GM18861 (cell line): ENCODE data around the gene CALB2.
"Not testable (repeated sequence)": the region's sequence is repeated elsewhere in the genome, so short reads cannot be mapped to it uniquely, and the experiment has no call there.

ENCODE experiments used
- ATAC-seq: cut with Tn5 transposase; IDR thresholded peaks from one replicate; pipeline ENCODE4 v1.9.1; 2021; ENCODE audit not compliant: unreplicated experiment

The CALB2 gene

DNA sequence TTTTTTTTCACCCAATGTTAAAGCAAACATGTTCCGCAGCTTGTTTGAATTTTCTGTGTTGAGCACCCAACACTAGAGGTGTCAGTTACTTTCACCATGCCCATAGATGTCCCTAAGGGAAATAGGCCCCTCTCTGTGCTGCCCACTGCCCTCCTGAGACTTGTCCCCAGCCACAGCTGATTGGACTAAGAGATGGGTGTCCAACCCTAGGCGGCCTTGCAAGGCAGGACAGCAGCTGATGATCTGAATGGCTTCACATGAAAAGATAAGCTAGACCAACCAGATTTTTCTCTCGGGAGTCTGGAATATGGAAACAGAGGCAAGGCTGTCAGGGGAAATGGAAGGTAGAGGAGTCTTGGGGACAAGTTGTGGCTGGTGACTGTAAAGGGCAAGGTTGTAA lies 6.1 kb upstream of the CALB2 start:
- ATAC-seq, result no peak

DNA sequence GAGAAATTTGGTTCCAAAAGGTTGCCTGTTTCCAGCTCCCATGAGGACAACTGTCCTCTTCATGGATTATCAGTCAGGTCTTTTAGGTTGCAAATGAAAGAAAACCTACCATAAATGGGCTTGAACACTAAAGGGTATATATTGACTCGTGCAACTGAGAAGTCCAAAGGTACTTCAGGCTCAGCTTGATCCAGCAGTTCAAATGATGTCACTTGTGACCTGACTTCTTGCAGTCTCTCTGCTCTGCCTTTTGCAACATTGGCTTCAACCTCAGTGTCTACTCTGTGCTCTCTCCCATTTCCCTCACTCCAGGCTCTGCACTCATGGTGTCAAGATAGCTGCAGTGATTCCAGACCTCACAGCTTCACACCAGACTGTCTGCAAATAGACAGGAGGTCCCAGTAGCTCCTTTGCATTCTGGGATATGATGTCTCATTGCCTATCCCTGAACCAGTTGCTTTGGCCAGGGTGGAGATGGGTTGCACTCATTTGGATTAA lies 5.5 kb upstream of the CALB2 start:
- ATAC-seq, result no peak

DNA sequence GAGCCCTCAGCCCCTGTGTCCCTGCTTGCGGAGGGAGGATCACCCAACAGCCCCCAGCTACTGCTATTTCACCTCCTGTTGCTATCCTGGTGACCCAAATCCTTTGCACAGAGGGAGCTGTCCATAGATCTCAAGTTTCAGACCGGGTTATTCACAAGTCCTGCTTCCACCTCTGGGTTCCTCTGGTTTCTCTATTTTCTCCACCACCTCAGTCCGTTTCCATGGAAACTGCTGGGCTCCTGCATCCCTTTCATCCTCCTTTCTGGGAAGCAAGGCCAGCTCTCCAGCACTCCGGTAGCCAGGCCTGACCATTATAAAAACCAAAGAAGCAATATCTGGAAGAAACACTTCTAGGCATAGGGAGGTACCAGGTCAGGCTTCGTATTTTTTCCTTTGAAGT lies 4.8 kb upstream of the CALB2 start:
- no peak for ATAC-seq

DNA sequence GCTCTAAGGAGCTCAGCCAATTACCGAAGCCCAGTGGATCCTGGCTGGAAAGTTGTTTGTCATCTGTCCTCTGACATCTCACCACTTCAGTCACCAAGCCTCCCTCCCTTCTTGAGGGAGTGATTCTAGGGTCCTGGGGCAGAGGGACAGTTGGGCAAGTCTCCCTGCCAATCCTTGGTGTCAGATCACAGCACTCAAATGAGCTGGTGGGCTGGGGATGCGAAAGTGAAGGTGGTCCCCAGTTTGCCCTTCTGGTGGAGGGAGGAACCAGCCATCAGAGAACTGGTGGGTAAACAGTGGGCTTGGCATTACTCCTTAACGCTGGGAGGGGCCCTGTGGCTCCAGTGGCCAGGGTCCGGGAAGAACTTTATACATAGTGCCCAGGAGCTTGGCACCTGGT lies 4.4 kb upstream of the CALB2 start:
- no peak for ATAC-seq

DNA sequence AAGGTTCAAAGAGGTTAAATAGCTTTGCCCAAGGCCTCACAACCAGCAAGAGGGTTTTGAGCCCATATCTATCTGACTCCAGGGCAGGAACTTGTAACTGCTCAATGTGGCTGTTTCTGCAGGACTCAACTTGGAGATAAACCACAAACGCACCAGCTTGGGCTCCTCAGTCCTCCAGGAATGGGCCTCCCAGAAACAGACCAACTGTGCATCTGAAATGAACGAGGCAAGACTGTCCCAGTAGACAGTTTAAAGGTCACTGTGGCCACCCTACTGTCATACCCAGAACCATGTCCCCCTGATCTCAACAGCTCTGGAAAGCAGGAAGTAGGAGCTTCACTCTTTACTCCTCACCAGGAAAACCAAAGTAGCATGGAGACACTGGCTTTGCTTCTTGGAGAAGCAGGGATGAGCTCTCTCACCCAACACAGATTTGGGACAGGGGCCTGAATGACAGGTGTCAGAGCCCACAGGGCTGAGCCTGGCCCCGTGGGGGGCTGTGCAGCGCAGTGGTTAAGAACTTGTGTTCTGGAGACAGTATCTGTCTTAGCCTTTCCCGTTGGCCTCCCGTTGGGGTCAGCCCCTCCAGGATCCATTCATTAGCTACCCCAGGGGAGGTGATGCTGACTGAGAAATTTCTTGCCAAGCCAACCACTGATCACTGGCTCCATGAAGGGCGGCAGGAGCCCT lies 2.3 kb upstream of the CALB2 start:
- ATAC-seq, result no peak

DNA sequence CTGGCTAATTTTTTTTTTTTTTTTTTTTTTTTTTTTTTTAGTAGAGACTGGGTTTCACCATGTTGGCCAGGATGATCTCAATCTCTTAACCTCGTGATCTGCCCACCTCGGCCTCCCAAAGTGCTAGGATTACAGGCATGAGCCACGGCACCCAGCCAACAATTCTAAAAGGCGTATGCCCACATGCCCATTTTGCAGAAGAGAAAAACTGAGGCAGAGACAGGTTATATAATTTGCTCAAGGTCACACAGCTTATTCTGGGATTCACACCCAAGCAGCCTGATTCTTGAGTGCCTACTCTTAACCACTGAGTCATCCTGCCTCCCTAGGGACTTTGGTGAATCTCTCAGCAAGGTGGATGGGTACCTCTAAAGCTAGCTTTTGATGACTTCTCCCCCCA lies 1.6 kb upstream of the CALB2 start:
- ATAC-seq, result not testable (repeated sequence)

DNA sequence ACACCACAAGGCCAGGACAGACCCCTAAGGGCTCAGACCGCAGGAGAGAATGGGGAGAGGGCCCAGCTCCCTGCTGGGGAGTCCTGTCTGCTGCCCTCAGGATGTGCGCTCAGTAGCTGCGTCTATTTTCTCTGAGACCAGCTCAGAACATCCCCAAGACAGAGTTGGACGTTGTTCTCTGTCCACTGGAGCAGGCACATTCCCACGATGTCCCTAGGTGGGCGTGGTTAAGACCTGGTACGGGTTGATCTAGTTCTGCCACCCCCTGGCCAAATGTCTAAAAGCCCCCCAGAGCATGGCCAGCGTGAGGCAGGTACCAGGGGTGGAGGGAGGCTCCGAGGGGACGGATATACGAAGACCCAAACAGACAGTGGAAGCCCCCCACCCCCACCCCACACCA lies 842 bp upstream of the CALB2 start:
- no peak for ATAC-seq

DNA sequence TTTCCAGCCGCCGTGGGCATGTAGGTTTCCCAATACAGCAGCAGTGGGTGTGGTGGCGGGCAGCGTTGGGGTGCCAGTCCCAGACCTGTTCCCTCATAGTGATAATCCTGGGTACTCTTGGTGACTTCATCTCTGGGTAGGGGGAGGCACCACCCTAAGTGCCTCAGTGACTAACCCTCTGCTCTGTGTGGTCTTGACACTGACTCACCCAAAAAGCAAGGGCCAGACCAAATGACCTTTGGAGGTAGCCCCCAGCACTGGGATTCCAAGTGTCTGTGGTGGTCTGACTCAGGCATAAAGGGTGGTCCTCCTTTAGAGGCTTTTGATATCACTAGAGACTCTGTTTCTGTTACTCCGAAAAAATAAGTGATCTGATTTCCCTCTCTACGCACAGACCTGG lies 908 bp downstream of the CALB2 start:
- ATAC-seq, result no peak

DNA sequence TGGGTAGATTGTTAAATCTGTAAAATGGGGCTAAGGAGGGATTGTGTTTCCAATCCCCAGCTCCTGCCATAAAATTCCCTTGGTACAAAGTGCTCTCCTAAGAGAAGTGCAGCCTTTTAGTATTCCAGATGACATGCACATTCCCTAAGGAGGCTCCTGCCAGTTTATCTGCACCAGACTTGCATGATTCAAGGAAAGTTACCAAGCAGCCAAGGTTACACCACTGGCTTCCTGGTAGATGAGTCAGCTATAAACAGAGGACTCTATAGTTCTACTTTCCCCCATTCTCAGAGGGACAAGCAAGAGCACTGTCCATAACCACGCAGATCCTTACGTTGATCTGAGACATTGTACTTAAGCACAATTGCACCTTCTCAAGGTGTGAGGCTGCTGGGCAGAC lies 1.9 kb downstream of the CALB2 start:
- ATAC-seq, result no peak

DNA sequence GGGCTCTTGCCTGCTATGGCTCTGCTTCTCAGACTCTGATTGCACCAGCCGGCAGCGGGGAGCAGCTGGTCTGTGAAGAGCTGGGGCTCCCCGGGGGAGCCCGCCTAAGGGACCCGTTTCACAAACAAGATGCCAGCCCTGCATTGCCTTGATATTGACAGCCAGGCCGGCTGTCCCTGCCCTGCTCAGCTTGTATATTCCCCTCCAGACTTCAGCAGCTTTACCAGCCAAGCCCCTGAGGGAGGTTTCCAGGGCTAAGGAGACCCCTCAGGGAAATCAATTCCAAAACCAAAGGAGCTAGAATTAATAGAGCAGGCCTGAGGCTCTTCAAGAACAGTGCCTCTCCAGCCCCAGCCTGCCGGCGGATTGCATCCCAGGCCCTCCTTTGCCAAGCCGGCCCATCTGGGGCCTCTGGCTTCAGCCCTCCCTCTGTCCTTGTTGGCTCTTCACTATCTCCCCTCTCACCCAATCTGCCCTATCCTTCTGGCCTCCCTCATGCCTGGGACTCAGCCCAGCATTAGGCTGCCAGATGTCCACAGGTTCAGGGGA lies 5.7 kb downstream of the CALB2 start:
- no peak for ATAC-seq

DNA sequence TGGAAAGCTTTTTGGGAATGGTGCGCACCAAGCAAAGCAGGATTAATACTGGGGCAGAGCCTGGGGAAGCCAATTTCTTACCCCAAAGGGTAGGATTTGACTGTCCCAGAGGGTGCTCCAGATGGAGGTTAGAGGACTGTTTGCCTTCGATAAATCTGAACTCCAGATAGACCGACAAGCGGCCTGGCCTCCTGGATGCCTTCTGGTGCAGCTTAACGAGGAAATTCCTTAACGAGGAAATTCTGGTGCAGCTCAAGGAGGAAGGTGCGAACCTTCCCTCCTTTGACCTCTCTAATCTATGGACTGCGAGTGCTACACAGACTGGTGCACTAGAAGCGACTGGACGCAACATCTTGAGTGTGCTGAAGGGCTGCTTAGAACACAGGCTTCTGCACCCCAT lies 6.5 kb downstream of the CALB2 start:
- ATAC-seq, result no peak

DNA sequence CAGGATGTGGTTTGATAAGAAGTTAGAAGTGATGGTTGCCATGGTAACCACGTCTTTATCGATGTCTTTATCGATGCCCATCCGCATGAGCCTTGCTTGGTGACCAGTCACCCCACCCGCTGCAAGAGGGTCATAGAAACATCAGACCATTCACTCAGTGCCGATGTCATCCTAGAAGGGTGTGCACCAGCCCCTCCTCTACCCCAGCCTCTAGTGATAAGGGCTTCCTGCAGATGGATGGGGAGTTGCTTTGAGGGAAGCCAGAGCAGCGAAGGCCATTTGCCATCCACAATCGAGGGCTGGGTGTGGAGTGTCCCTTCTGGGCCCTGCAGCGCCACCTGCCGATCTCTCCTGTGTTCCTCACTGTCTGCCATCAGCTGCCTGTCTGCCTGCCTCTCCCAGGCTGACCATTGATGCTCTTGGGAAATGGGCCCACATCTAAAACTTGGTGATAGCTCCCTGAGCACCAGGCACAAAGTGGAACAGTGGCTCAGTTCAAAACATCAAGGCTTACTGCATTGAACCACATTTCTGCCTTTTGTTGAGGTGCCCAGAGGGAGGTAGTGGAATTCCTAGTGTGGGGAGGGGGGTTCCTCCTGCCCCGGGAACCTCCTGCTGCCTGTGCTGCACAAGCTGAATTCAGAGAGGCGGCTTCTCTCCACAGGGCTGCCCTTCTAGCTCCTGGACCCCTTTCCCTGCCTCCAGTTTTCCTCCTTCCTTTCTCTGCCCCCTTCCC lies 8.9 kb downstream of the CALB2 start:
- no peak for ATAC-seq

DNA sequence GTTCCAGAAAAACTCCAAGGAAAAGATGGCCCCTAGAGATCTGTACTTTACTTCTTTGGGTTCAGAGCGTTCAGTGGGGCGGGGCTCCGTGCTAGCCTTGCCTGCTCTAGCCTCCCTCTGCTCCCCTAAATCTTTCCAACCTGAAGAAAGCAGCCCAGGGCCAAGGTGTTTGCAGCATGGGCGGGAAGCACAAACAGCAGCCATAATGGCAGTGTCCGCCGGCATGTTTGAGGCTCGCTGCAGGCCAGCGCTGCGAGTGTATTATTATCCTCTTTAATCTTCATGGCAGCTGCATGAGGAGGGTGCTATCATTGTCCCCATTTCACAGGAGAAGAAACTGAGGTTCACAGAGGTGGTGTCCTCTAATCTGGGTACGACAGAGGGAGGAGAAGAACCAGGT lies 10.4 kb downstream of the CALB2 start:
- no peak for ATAC-seq

DNA sequence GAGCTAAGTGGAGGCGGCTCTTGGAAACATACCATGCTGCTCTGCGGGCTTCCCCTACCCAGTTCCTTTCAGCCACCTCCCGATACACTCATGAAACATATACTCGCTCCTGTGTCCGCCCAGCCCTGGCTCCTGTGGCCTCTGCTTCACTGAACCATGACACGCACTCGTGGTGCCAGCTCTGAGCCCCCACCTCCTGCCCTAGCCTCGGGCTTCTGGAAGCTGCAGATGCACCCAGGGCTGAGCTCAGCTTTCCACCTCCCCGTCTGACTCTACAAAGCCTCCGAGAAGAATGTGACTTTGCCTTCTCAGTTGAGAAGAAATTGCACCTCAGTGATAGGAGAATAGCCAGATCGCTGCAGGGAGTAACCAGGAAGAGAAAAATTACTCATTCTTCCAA lies 11.0 kb downstream of the CALB2 start:
- ATAC-seq, result no peak

DNA sequence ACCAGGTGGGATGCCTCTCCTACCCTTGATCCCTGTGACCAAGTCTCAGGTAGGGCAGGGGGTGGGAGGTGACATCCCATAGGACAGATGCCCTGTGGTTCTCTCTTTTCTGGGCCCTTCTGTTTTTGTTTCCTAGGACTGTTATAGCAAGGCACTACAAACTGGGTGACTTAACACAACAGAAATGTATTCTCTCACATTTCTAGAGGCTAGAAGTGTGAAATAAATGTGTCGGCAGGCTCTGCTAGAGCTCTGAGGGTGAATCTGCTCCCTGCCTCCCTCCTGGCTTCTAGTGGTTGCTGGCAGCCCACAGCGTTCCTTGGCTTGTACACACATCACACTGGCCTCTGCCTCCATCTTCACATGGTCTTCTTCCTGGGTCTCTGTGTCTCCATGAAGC lies 12.7 kb downstream of the CALB2 start:
- ATAC-seq, result no peak

DNA sequence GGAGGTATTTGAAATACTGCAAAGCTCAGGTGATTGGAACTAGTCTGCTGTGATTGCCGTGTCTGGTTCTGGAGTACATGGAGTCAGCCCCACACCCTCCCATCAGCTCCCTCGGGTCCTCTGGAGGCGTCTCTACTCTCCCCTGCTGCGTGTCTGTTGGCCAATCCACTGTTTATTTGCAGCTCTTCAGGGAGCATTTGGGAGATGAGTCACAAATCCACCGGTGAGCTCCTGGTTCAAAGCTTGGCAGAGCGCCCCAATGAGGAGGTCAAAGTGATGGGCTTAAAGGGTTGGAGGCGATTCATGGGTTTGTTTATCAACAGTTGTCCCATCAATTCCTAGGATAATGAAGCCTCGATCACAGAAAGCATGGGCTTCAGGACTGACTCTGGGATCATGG lies 14.6 kb downstream of the CALB2 start:
- no peak for ATAC-seq

DNA sequence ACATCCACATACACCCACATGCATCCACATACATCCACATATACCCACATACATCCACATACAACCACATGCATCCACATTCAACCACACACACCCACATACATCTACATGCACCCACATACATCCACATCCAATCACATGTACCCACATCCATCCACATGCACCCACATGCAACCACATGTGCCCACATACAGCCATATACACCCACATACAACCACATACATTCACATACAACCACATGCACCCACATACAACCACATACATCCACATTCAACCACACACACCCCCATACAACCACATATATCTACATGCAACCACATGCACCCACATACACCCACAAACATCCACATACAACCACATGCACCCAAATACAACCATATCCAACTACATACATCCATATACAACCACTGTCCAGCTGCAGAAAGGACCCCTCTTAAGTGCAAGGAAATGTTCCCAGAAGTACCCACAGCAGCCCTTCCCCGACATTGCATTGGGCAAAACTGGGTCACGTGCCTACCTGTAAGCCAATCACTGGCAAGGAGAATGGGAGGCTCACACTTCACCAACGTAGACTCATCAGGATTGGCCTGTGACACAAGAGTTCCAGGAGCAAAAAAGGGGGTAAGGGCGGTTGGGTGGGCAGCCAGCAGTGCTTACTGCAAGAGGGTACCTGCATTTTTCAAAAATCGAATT lies 18.1 kb downstream of the CALB2 start:
- no peak for ATAC-seq

DNA sequence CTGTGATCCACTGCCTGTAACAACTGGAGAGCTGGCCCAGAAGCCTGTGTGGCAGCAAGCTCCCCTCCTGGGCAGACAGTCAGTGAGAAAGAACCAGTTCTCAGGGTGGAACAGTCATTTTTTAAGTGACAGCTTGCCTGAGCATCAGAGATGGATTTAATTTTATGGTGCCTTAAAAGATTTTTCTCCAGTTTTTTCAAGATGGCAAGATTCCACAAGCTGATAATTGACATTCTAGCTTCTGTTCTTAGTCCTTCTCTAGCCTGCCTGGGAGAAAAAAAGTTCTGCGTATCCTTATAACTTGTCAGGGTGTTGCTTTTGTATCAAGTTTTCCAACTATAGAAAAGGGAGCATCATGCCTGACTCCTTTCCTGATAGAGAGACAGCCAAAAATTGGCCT lies 21.2 kb downstream of the CALB2 start:
- ATAC-seq, result no peak

DNA sequence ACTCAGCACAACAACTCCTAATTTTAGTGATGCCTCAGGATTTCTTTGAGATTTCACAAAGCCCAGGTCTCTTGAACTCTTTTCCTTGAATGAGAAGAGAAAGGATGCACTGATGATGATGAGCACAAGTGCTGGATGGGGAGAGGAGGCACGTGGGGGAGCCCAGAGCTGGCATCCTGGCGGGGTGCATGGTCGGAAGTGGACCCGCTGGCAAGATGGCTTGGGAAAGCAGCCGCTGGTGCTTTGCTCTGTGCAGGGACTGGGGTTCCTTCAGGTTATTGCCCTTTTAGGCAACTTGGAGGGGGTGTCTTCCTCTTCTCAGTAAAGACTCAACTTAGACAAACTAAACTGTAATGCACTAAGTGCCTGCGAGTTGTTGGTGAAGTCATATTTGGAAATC lies 22.3 kb downstream of the CALB2 start:
- no peak for ATAC-seq

DNA sequence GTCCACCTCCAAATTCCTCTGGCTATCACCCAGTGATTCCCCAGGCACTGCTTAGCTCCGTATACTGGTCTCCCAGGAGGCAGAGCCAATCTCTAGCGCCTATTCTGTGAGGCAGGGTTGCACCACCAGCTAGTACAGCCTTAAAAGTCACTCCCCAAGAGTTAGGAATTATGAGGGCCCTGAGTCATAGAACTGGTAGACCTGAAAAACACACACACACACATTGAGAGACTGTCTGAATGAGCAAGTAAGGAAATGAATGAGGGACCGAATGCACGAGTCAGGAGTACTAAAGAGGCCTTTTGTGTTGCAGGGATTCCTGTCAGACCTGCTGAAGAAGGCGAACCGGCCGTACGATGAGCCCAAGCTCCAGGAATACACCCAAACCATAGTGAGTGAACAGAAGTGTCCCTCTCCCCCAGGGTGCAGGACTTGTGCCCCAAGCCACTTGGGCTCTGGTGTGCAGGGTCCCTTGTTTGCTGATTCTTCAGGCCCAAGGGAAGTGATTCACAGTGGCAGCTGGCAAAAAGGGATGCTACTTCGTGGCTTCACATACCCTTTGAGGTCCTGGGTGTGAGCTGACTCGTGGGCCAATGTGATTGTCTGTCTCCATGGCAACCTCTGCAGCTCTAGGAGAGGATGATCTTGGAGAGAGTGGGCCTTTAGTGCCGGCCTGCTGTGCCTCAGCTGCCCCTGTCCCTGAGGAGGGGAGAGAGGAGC lies 24.7 kb downstream of the CALB2 start:
- ATAC-seq, result no peak

DNA sequence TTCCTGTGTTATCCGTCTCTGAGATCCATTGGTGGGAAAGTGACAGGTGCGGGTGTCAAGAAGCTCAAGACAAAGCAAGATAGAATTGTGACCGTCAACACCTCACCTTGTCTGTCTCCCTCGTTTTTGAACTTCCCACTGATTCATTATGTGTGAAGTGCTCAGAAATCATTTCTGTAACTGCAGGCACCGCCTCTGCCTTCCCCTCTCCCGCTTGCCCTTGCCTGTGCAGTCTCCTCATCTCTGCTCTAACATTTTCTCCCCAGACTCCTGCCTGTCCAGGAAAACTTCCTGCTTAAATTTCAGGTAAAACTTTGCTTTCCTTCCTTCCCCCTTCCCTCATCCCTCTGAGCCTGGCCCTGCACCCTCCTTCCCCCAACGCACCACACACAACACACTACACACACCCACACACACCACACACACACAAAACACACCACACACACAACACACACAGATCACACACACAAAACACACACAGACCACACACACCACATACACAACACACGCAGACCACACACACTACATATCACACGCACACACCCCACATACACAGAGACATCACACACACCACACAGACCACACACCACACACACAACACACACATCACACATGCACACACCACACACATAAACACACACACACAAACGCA lies 25.7 kb downstream of the CALB2 start:
- ATAC-seq, result no peak
